ENCODE data around the gene COG5.
A peak's percentile ranks its signal among the peaks of the same experiment; 100 is the strongest.
"Not testable (repeated sequence)": the region's sequence is repeated elsewhere in the genome, so short reads cannot be mapped to it uniquely, and the experiment has no call there.

COG5 gene

GRCh38 chr7:107579885-107580715 lies 16.4 kb upstream of the COG5 start, which contains the start of gene BCAP29:
Gene BCAP29 (plus strand): TSS chr7:107580246. CDS start chr7:107580773, 527 bp downstream.
- DNase-seq (ENCODE audit: low read depth): peak; percentile 54

- no peak for DNase-seq (ENCODE audit: low read depth)
Observed at GRCh38 chr7:107579554-107579884, 15.8 kb upstream of the COG5 start.

- no peak for DNase-seq (ENCODE audit: low read depth)
Observed at GRCh38 chr7:107573537-107573936, 9.8 kb upstream of the COG5 start.

GRCh38 chr7:107570298-107570697 lies 6.6 kb upstream of the COG5 start:
- no peak for DNase-seq (ENCODE audit: low read depth)

GRCh38 chr7:107564553-107565298 lies 1.0 kb upstream of the COG5 start:
- peak; percentile 47 for DNase-seq (ENCODE audit: low read depth)

- no peak for DNase-seq (ENCODE audit: low read depth)
Observed at GRCh38 chr7:107563081-107563774, 492 bp downstream of the COG5 start.

- DNase-seq (ENCODE audit: low read depth): no peak
Observed at GRCh38 chr7:107560898-107561516, 2.7 kb downstream of the COG5 start.

- DNase-seq (ENCODE audit: low read depth): peak; percentile 56
Observed at GRCh38 chr7:107559864-107560263, 3.9 kb downstream of the COG5 start.

GRCh38 chr7:107555893-107556292 lies 7.8 kb downstream of the COG5 start:
- no peak for DNase-seq (ENCODE audit: low read depth)

GRCh38 chr7:107551936-107552335 lies 11.8 kb downstream of the COG5 start:
- no peak for DNase-seq (ENCODE audit: low read depth)

GRCh38 chr7:107544848-107545591 lies 18.7 kb downstream of the COG5 start:
- DNase-seq (ENCODE audit: low read depth): no peak

GRCh38 chr7:107543338-107543993 lies 20.3 kb downstream of the COG5 start:
- DNase-seq (ENCODE audit: low read depth): no peak

- DNase-seq (ENCODE audit: low read depth): no peak
Observed at GRCh38 chr7:107538001-107538400, 25.7 kb downstream of the COG5 start.

GRCh38 chr7:107537228-107537627 lies 26.5 kb downstream of the COG5 start:
- not testable (repeated sequence) for DNase-seq (ENCODE audit: low read depth)

GRCh38 chr7:107534139-107534538 lies 29.6 kb downstream of the COG5 start:
- DNase-seq (ENCODE audit: low read depth): no peak

GRCh38 chr7:107530751-107531150 lies 33.0 kb downstream of the COG5 start:
- DNase-seq (ENCODE audit: low read depth): no peak

GRCh38 chr7:107528461-107528860 lies 35.3 kb downstream of the COG5 start:
- DNase-seq (ENCODE audit: low read depth): peak; percentile 23

GRCh38 chr7:107527196-107527595 lies 36.5 kb downstream of the COG5 start:
- no peak for DNase-seq (ENCODE audit: low read depth)

GRCh38 chr7:107526672-107527071 lies 37.0 kb downstream of the COG5 start:
- no peak for DNase-seq (ENCODE audit: low read depth)

GRCh38 chr7:107506674-107507339 lies 56.9 kb downstream of the COG5 start:
- DNase-seq (ENCODE audit: low read depth): no peak
